SK-N-SH (cell line): ENCODE data around the gene WDR88. TPM values are rescaled to one million over a fixed set of nuclear protein-coding genes. Genes with fewer than 3 reads are reported as not detected.

Experiments used
- CTCF ChIA-PET: fragments of 300-600, 350-600 bp; formaldehyde crosslinking; extraction: SDS; loops from one replicate; lab custom pipeline; 2021; lab: Yijun Ruan, JAX
- POLR2A ChIA-PET: fragments of 350-600 bp; sonication (Branson Sonifier 250); formaldehyde crosslinking; extraction: SDS; loops from one replicate; lab custom pipeline; 2020; ENCODE audit warnings: antibody characterized with exemption, inconsistent platforms; lab: Yijun Ruan, JAX
- DNase-seq: peaks from one replicate; pipeline ENCODE4 v3.0.0; 2012
- H2AFZ ChIP-seq: fragments of 200-600 bp; sonication (generic); 2 replicates; pipeline ENCODE4 v1.8.1; 2016; ENCODE audit warnings: antibody characterized with exemption, mild to moderate bottlenecking, low read depth
- H3F3A ChIP-seq: fragments of 200-600 bp; sonication (generic); replicated peaks from 2 replicates; pipeline ENCODE3; 2016; ENCODE audit warnings: antibody characterized with exemption, mild to moderate bottlenecking; ENCODE audit not compliant: insufficient read depth
- H3K27ac ChIP-seq, 2 experiments: fragments of 200-500 bp in 1 of 2; fragments of 200-600 bp in 1 of 2; sonication (Bioruptor generic) in 1 of 2; sonication (generic), shearing (Covaris generic) in 1 of 2; 2 replicates each; pipeline versions ENCODE4 v1.5.1 to v1.6.1; 2014 to 2016; ENCODE audit warnings: low read depth in 2 of 2, inconsistent platforms in 1 of 2, low read length in 1 of 2, mild to moderate bottlenecking in 1 of 2, mixed read lengths in 1 of 2
- H3K27me3 ChIP-seq: fragments of 200-600 bp; sonication (generic), shearing (Covaris generic); 2 replicates; pipeline ENCODE4 v1.6.1; 2016; ENCODE audit warnings: mixed run types; ENCODE audit not compliant: insufficient read depth
- H3K36me3 ChIP-seq, 2 experiments: fragments of 200-500 bp in 1 of 2; fragments of 200-600 bp in 1 of 2; sonication (Bioruptor generic) in 1 of 2; sonication (generic) in 1 of 2; replicated peaks in 1 of 2; 2 replicates each; pipeline versions ENCODE3 to v1.5.1; 2014 to 2016; ENCODE audit warnings: low read length in 1 of 2, mild to moderate bottlenecking in 1 of 2; ENCODE audit not compliant: insufficient read depth in 2 of 2, control insufficient read depth in 1 of 2
- H3K4me1 ChIP-seq, 2 experiments: fragments of 200-500 bp in 1 of 2; fragments of 200-600 bp in 1 of 2; sonication (Bioruptor generic) in 1 of 2; sonication (generic), shearing (Covaris generic) in 1 of 2; 2 replicates each; pipeline versions ENCODE4 v1.5.1 to v1.6.1; 2014 to 2016; ENCODE audit warnings: low read depth in 1 of 2, low read length in 1 of 2, mixed run types in 1 of 2; ENCODE audit not compliant: insufficient read depth in 2 of 2, control insufficient read depth in 1 of 2
- H3K4me2 ChIP-seq: fragments of 200-600 bp; sonication (generic), shearing (Covaris generic); 2 replicates; pipeline ENCODE4 v1.6.1; 2017; ENCODE audit warnings: mixed run types
- H3K4me3 ChIP-seq, 2 experiments: fragments of 200-500 bp in 1 of 2; fragments of 200-600 bp in 1 of 2; sonication (Bioruptor generic) in 1 of 2; sonication (generic), shearing (Covaris generic) in 1 of 2; 2 replicates each; pipeline versions ENCODE4 v1.5.1 to v1.8.1; 2014 to 2016; ENCODE audit warnings: low read depth in 2 of 2, inconsistent platforms in 1 of 2, low read length in 1 of 2, mild to moderate bottlenecking in 1 of 2, mixed read lengths in 1 of 2, moderate library complexity in 1 of 2
- H3K79me2 ChIP-seq: fragments of 200-600 bp; sonication (generic); 2 replicates; pipeline ENCODE4 v1.8.1; 2017; ENCODE audit warnings: mild to moderate bottlenecking; ENCODE audit not compliant: insufficient read depth
- H3K9ac ChIP-seq: fragments of 200-600 bp; sonication (generic); 2 replicates; pipeline ENCODE4 v1.6.1; 2017; ENCODE audit warnings: mixed run types
- H3K9me2 ChIP-seq: fragments of 200-600 bp; sonication (generic); 2 replicates; pipeline ENCODE4 v1.6.1; 2017; ENCODE audit warnings: mixed run types
- H3K9me3 ChIP-seq: fragments of 200-600 bp; sonication (generic); 2 replicates; pipeline ENCODE4 v1.6.1; 2017; ENCODE audit warnings: mixed run types, mild to moderate bottlenecking, moderate library complexity
- H4K20me1 ChIP-seq: fragments of 200-600 bp; sonication (generic); 2 replicates; pipeline ENCODE4 v1.6.1; 2017; ENCODE audit warnings: mild to moderate bottlenecking, mixed run types; ENCODE audit not compliant: insufficient read depth
- MAX ChIP-seq: IDR thresholded peaks from 2 replicates; pipeline ENCODE4 v1.4.0; 2012; ENCODE audit warnings: low read depth
- MXI1 ChIP-seq: IDR thresholded peaks from 2 replicates; pipeline ENCODE4 v1.6.1; 2012; ENCODE audit warnings: mild to moderate bottlenecking, low read depth, low read length, improper control_type of control experiment
- NRF1 ChIP-seq: IDR thresholded peaks from 2 replicates; pipeline ENCODE4 v1.6.1; 2012; ENCODE audit warnings: low read depth, mild to moderate bottlenecking, low read length
- USF1 ChIP-seq: IDR thresholded peaks from 2 replicates; pipeline ENCODE4 v1.4.0; 2012; ENCODE audit warnings: low read depth, borderline replicate concordance
- USF2 ChIP-seq: fragments of 150-350 bp; IDR thresholded peaks from 2 replicates; pipeline ENCODE4 v1.6.1; 2017; ENCODE audit warnings: antibody characterized with exemption, low read length, low read depth, borderline replicate concordance
- ZBTB33 ChIP-seq: IDR thresholded peaks from 2 replicates; pipeline ENCODE4 v1.4.0; 2012; ENCODE audit warnings: low read depth, borderline replicate concordance
- WGBS: methylation state at CpG from one replicate; pipeline ENCODE4 v1.1.6; 2017; ENCODE audit warnings: low lambda C conversion rate; 5-methylcytosine and 5-hydroxymethylcytosine counted together
- polyA plus RNA-seq, 3 experiments: library from polyadenylated mRNA; depleted of rRNA; stranded (reverse); fragments of >200 nt; gene quantifications; 2 replicates each; pipeline ENCODE4 v1.2.3, GENCODE V29; 2012
- TF ChIP-seq, protein P1 (sequence below): IDR thresholded peaks from 2 replicates; pipeline ENCODE4 v1.6.1; 2012; ENCODE audit warnings: mild to moderate bottlenecking, low read depth, low read length, moderate library complexity

Gene WDR88
- polyA plus RNA-seq, 1 of the 3 experiments (the other 2 are of a cell fraction) = not detected

- TF ChIP-seq NRF1 = no peak
- TF ChIP-seq MAX = no peak
- TF ChIP-seq, all 33 proteins: peak for 0
These were observed 61.5 kb downstream of the WDR88 start (continued) for GRCh38 chr19:33193269-33193864.

DNA sequence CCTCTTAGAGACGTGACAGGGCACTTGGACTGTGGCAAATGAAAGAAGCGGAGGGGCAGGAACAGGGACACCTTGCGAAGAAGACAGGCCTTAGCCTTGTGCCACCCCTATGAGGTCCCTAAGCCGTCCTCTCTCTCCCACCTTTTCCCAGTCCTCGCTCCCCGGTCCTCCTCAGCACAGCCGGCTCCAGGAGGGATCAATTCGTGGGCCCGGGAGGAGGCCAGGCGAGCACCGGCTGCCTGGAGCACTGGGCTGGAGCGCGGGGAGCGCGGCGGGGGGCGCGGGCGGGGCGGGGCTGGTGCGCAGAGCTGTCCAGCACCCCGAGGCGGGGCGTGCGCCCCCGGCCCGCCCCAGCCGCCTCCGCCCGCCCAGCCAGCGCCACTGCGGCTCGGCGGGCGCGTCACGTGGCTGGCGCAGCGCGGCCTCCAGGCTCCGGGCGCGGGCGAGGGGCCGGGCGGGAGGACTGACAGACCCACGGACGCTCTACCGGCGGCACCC, 62.0 kb downstream of the WDR88 start, which contains the start of gene LRP3:
Gene LRP3 (plus strand): TSS at position 466 of the 498 bp plus-strand sequence. CDS start 456 bp downstream, outside the sequence.
- Histone ChIP-seq H3F3A (no peaks in the 10 kb centered on the region), H3K27ac (peak within 1 kb of the TSS in 1 of 2 experiments; percentile 53; a peak in 2 of 4 replicates), H2AFZ (peak within 1 kb of the TSS; percentile 81; the same call in 1 of the 2 replicates), H3K4me3 (peak within 1 kb of the TSS; percentile 66), H4K20me1 (0 out of 2 replicates have a peak, but pooled peaks cover 5% of the 10 kb centered on the region), H3K4me1 (peaks cover 0 to 13% of the 10 kb centered on the region in 2 experiments; a peak in 1 of 4 replicates), H3K79me2 (no peaks in the 10 kb centered on the region), H3K36me3 (peaks cover 0 to 3% of the 10 kb centered on the region in 2 experiments), H3K27me3 (no peaks in the 10 kb centered on the region), H3K9ac (peak within 1 kb of the TSS; percentile 61; the same call in 1 of the 2 replicates), H3K4me2 (peak within 1 kb of the TSS; percentile 95), H3K9me3 (no peaks in the 10 kb centered on the region), H3K9me2 (no peaks in the 10 kb centered on the region)
- 31% methylated on average over 10 of the region's 50 CpGs for WGBS
- POLR2A ChIA-PET = no interaction called here
- TF ChIP-seq, protein P1, sequence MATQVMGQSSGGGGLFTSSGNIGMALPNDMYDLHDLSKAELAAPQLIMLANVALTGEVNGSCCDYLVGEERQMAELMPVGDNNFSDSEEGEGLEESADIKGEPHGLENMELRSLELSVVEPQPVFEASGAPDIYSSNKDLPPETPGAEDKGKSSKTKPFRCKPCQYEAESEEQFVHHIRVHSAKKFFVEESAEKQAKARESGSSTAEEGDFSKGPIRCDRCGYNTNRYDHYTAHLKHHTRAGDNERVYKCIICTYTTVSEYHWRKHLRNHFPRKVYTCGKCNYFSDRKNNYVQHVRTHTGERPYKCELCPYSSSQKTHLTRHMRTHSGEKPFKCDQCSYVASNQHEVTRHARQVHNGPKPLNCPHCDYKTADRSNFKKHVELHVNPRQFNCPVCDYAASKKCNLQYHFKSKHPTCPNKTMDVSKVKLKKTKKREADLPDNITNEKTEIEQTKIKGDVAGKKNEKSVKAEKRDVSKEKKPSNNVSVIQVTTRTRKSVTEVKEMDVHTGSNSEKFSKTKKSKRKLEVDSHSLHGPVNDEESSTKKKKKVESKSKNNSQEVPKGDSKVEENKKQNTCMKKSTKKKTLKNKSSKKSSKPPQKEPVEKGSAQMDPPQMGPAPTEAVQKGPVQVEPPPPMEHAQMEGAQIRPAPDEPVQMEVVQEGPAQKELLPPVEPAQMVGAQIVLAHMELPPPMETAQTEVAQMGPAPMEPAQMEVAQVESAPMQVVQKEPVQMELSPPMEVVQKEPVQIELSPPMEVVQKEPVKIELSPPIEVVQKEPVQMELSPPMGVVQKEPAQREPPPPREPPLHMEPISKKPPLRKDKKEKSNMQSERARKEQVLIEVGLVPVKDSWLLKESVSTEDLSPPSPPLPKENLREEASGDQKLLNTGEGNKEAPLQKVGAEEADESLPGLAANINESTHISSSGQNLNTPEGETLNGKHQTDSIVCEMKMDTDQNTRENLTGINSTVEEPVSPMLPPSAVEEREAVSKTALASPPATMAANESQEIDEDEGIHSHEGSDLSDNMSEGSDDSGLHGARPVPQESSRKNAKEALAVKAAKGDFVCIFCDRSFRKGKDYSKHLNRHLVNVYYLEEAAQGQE = peak; percentile 41; the same call in 1 of the 2 replicates
- TF ChIP-seq USF2 (peak; percentile 29; the same call in 1 of the 2 replicates), ZBTB33 (no peak), MXI1 (peak; percentile 63), USF1 (peak; percentile 68; the same call in 1 of the 2 replicates)
- CTCF ChIA-PET = interaction anchor here (0.7 to 6.5 kb wide), 3 partner anchors 9 to 70 kb away, joined by 3 to 44 read pairs (median 3); no protein-coding TSS in a partner anchor
- DNase-seq = peak; percentile 93
